ENCODE data around the gene TRIM5.

The TRIM5 gene

GRCh38 chr11:5624489-5625279, 60.2 kb downstream of the TRIM5 start, which contains the start of gene TRIM34:
Gene TRIM34 (plus strand): TSS chr11:5625001. CDS start chr11:5632332, 7,331 bp downstream.
- peak; percentile 92 for DNase-seq (ENCODE audit: low spot score)

DNA sequence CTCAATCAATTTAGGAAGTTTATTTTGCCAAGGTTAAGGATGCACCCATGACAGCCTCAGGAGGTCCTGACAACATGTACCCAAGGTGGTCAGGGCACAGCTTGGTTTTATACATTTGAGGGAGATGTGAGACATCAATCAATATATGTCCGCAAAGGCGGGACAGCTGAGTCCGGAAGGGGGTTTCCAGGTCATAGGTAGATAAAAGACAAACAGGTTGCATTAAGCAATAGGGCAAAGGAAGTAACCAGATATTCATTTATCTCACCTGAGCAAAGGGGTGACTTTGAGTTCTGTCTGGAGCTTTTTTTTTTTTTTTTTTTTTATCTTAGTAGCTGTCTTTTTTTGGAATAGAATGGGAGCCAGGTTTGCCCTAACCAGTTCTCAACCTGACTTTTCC, 62.1 kb downstream of the TRIM5 start:
- DNase-seq (ENCODE audit: low spot score): no peak

DNA sequence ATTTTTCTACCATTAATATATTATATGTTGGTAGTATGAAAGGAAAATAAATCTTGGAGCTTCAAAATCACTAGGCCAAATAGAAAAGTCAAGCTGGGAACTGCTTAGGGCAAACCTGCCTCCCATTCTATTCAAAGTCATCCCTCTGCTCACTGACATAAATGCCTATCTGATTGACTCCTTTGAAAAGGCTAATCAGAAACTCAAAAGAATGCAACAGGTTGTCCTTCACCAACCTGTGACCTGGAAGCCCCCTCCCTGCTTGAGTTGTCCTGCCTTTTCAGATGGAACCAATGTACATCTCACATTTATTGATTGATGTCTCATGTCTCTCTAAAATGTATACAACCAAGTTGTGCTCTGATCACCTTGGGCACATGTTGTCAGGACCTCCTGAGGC, 63.3 kb downstream of the TRIM5 start:
- no peak for DNase-seq (ENCODE audit: low spot score)

- DNase-seq (ENCODE audit: low spot score): no peak
These were observed 64.0 kb downstream of the TRIM5 start for GRCh38 chr11:5620651-5621521.

GRCh38 chr11:5618807-5619206, 66.1 kb downstream of the TRIM5 start:
- no peak for DNase-seq (ENCODE audit: low spot score)

Measured in germinal center (tissue), 1 donor.